Calu3 (cell line): ENCODE results near the gene ZNF546. TPM values are rescaled to one million over a fixed set of nuclear protein-coding genes. Genes with fewer than 3 reads are reported as not detected.

Source experiments
- BruUV-seq: library from RNA; stranded (reverse); fragments of 400-500 nt; replicated peaks from 2 replicates; lab custom pipeline; 2021; lab: Mats Ljungman, UMichigan
- CTCF ChIA-PET: fragments of 300-600 bp; sonication (Branson Sonifier 250); formaldehyde crosslinking; loops from one replicate; lab custom pipeline; 2022; ENCODE audit warnings: antibody characterized with exemption; lab: Charles Lee
- DNase-seq: peaks from one replicate; pipeline ENCODE4 v3.0.0; 2022
- H3K27ac Mint-ChIP-seq: one replicate; pipeline ENCODE4 v1.8.0; 2022; ENCODE audit warnings: mixed read lengths; ENCODE audit not compliant: unreplicated experiment
- H3K27me3 Mint-ChIP-seq: one replicate; pipeline ENCODE4 v1.8.0; 2022; ENCODE audit warnings: mixed read lengths; ENCODE audit not compliant: unreplicated experiment
- H3K36me3 Mint-ChIP-seq: one replicate; pipeline ENCODE4 v1.8.0; 2022; ENCODE audit warnings: mild to moderate bottlenecking, moderate library complexity, mixed read lengths; ENCODE audit not compliant: insufficient read depth, unreplicated experiment
- H3K4me1 Mint-ChIP-seq: one replicate; pipeline ENCODE4 v1.8.0; 2022; ENCODE audit warnings: mild to moderate bottlenecking, low read depth, mixed read lengths; ENCODE audit not compliant: unreplicated experiment
- H3K4me3 Mint-ChIP-seq: one replicate; pipeline ENCODE4 v1.8.0; 2022; ENCODE audit warnings: mild to moderate bottlenecking, low read depth, moderate library complexity, mixed read lengths; ENCODE audit not compliant: unreplicated experiment
- H3K9me3 Mint-ChIP-seq: one replicate; pipeline ENCODE4 v1.8.0; 2022; ENCODE audit warnings: low read depth, mixed read lengths; ENCODE audit not compliant: unreplicated experiment
- CTCF ChIP-seq: fragments of 200-600 bp; IDR thresholded peaks from one replicate; pipeline ENCODE4 v1.8.0; 2022; ENCODE audit warnings: antibody characterized with exemption; ENCODE audit not compliant: unreplicated experiment
- intact Hi-C: fragments of 100-400 bp; cut with micrococcal nuclease; formaldehyde crosslinking; loops from one replicate; pipeline ENCODE4 v1.10.0; 2022; ENCODE audit not compliant: unreplicated experiment
- total RNA-seq: library from RNA; stranded (reverse); gene quantifications from 2 replicates; pipeline ENCODE4 v1.2.3, GENCODE V29; 2022

ZNF546 gene
- total RNA-seq, 1 experiment from 2014 or later = 4.7 TPM

- intact Hi-C loops = no loop called here
- peaks cover 32% of the 10 kb centered on the region for H3K36me3 Mint-ChIP-seq
- no peak overlapping the region for H3K27ac Mint-ChIP-seq
- TF ChIP-seq CTCF = no peak
- H3K27me3 Mint-ChIP-seq = no peaks in the 10 kb centered on the region
- peaks cover 32% of the 10 kb centered on the region for H3K4me1 Mint-ChIP-seq
- H3K4me3 Mint-ChIP-seq = no peak overlapping the region
- no TSS peak for BruUV-seq
- DNase-seq = no peak
- CTCF ChIA-PET = interaction anchor here (0.6 to 1.1 kb wide), 3 partner anchors 22 to 518 kb away, joined by 3 read pairs; no protein-coding TSS in a partner anchor
- H3K9me3 Mint-ChIP-seq = no peaks in the 10 kb centered on the region
Observed at GRCh38 chr19:39966617-39967016, 30.2 kb upstream of the ZNF546 start.

GRCh38 chr19:39967561-39967960, 29.3 kb upstream of the ZNF546 start:
- no peak overlapping the region for H3K4me3 Mint-ChIP-seq
- intact Hi-C loops = no loop called here
- no peak for DNase-seq
- TF ChIP-seq CTCF = no peak
- CTCF ChIA-PET = interaction anchor here (0.6 kb wide), 1 partner anchor 390 kb away, joined by 3 read pairs; no protein-coding TSS in a partner anchor
- H3K9me3 Mint-ChIP-seq = no peaks in the 10 kb centered on the region
- H3K27me3 Mint-ChIP-seq = no peaks in the 10 kb centered on the region
- H3K36me3 Mint-ChIP-seq = peaks cover 42% of the 10 kb centered on the region
- H3K4me1 Mint-ChIP-seq = peaks cover 39% of the 10 kb centered on the region
- no peak overlapping the region for H3K27ac Mint-ChIP-seq
- BruUV-seq = no TSS peak

GRCh38 chr19:39968789-39969188, 28.1 kb upstream of the ZNF546 start:
- H3K4me3 Mint-ChIP-seq = peak overlapping the region; percentile 99
- CTCF ChIA-PET = no interaction called here

GRCh38 chr19:39969266-39969665, 27.6 kb upstream of the ZNF546 start:
- Mint-ChIP-seq H3K9me3 (no peaks in the 10 kb centered on the region), H3K27me3 (no peaks in the 10 kb centered on the region), H3K36me3 (peaks cover 54% of the 10 kb centered on the region), H3K27ac (peak overlapping the region; percentile 87), H3K4me1 (peaks cover 39% of the 10 kb centered on the region), H3K4me3 (peak overlapping the region; percentile 99)
- DNase-seq = no peak
- no TSS peak for BruUV-seq
- CTCF ChIA-PET = interaction anchor here (0.5 to 2.5 kb wide), 12 partner anchors 8 to 1705 kb away, joined by 3 to 34 read pairs (median 10); partner anchors contain the start of genes FBL and ZNF546
- intact Hi-C loops = no loop called here
- TF ChIP-seq CTCF = no peak

More at GRCh38 chr19:39968789-39969188, 28.1 kb upstream of the ZNF546 start:
- Mint-ChIP-seq H3K9me3 (no peaks in the 10 kb centered on the region), H3K36me3 (peaks cover 52% of the 10 kb centered on the region), H3K27me3 (no peaks in the 10 kb centered on the region), H3K27ac (peak overlapping the region; percentile 87), H3K4me1 (peaks cover 39% of the 10 kb centered on the region)
- DNase-seq = no peak
- intact Hi-C loops = no loop called here
- TF ChIP-seq CTCF = no peak
- BruUV-seq = no TSS peak
